ENCODE results near the gene RALY.
A peak's percentile ranks its signal among the peaks of the same experiment; 100 is the strongest.

Gene RALY

DNA sequence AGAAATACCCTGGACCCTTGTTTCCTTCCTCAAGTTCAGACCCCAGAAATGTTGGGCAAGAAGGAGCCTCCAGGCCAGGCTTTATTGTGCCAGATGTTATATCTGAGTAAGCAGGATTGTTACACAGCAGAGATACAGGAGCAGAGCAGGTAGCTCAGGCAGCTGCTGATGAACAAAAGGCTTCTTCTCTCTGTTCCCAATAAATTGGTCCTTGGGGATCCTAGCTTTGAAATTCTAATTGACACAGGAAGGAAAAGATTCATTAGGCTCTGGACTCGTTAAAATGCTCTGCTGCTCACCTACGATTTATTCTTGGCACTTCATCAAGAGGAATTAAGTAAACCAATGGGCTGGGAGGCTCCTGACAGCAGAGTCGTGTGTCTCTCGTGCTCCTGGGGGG lies 54.2 kb downstream of the RALY start:
- Mint-ChIP-seq H3K27me3 (ENCODE audit: low read depth) (no peaks in the 10 kb centered on the region), H3K4me1 (peaks cover 54% of the 10 kb centered on the region), H3K36me3 (ENCODE audit: low read depth) (peaks cover 8% of the 10 kb centered on the region), H3K27ac (peak overlapping the region in 1 of 3 experiments; percentile 35), H3K4me3 (no peak overlapping the region), H3K9me3 (no peaks in the 10 kb centered on the region)
- TF ChIP-seq, protein P1, sequence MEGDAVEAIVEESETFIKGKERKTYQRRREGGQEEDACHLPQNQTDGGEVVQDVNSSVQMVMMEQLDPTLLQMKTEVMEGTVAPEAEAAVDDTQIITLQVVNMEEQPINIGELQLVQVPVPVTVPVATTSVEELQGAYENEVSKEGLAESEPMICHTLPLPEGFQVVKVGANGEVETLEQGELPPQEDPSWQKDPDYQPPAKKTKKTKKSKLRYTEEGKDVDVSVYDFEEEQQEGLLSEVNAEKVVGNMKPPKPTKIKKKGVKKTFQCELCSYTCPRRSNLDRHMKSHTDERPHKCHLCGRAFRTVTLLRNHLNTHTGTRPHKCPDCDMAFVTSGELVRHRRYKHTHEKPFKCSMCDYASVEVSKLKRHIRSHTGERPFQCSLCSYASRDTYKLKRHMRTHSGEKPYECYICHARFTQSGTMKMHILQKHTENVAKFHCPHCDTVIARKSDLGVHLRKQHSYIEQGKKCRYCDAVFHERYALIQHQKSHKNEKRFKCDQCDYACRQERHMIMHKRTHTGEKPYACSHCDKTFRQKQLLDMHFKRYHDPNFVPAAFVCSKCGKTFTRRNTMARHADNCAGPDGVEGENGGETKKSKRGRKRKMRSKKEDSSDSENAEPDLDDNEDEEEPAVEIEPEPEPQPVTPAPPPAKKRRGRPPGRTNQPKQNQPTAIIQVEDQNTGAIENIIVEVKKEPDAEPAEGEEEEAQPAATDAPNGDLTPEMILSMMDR (IDR thresholded peaks at IDR 0.05; ENCODE audit: unreplicated experiment in 3 of 3) = no peak

DNA sequence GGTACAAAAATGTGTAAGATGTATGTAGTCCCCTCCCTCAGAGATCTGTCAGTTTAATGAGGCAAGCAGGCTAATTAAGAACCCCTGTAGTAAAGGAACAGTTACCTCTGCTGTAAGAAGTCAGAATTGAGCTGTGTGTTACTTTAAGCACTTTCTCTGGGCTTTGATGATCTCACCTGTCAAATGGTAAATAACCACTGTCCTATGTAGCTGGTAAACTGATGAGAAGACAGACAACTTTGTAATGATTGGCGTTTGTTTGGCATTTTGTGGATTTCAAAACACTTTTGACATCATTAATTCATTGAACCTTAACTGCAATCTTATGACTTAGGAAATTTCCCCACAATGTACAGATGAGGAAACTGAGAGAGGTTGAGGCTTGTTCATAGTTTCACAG lies 55.7 kb downstream of the RALY start:
- TF ChIP-seq, protein P1 (IDR thresholded peaks at IDR 0.05; ENCODE audit: unreplicated experiment in 3 of 3) = no peak
- Mint-ChIP-seq H3K27ac (no peak overlapping the region), H3K4me1 (peaks cover 49% of the 10 kb centered on the region), H3K27me3 (ENCODE audit: low read depth) (no peaks in the 10 kb centered on the region), H3K4me3 (no peak overlapping the region), H3K9me3 (no peaks in the 10 kb centered on the region), H3K36me3 (ENCODE audit: low read depth) (no peaks in the 10 kb centered on the region)

DNA sequence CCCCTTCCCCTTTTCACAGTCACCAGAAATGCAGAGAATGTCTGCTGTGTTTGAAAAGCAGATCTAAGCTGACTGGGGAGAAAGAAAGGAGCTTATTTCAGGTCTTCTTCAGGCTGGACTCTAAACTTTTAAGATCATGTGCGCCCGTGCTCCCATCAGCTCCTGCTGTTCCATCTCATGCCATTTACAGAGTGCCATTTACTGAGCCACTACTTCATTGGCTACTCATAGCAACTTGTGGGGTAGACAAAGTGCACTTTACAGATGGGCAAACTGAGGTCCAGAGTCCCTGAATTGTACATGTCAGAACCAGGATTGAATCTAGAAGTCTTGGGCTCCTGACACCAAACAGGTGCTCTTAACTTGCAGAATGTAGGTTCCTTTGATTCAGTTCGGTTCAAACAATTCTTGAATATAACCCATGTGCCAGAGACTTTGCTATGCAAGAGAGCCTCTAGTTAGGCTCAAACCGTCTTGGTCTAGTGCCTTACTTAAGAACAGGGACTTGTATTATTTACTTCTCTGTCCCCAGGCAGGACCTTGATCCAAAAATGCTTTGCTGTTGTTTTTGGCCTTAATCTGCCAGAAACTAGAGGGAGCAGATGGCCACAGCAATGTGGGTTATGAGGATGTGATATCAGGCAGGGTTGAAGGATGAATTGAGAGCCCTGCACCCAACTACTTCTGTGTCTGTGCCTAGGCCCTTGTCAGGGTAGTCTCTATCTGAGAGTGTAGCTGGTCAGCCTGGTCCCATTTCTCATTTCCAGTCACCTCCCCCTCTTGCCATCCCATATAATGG lies 56.4 kb downstream of the RALY start:
- TF ChIP-seq, protein P1 (IDR thresholded peaks at IDR 0.05; ENCODE audit: unreplicated experiment in 3 of 3) = no peak

DNA sequence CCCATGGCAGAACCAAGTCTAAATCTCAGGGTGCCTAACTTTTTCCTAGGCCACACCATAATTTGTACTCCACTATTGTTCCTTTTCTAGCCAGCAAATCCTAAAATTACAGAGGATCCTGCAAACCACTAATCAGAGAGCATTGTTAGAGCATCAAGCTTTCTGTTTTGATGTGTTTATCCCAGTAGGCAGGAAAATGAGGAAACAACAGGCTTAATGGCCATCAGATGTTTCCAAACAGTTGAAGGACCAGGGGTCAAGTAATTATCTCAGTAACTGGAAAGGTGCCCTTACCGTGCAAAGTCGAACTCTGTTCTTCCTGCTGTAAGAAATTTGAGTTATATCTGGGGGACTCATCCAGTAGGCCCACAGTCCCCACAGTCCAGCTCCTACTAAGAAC lies 58.7 kb downstream of the RALY start:
- TF ChIP-seq, protein P1 (IDR thresholded peaks at IDR 0.05; ENCODE audit: unreplicated experiment in 3 of 3) = no peak
- Mint-ChIP-seq H3K9me3 (no peaks in the 10 kb centered on the region), H3K27ac (no peak overlapping the region), H3K36me3 (ENCODE audit: low read depth) (no peaks in the 10 kb centered on the region), H3K27me3 (ENCODE audit: low read depth) (no peaks in the 10 kb centered on the region), H3K4me3 (no peak overlapping the region), H3K4me1 (peaks cover 32% of the 10 kb centered on the region)

More for the DNA sequence above, 56.4 kb downstream of the RALY start:
- peaks cover 46% of the 10 kb centered on the region for H3K4me1 Mint-ChIP-seq
- H3K9me3 Mint-ChIP-seq = no peaks in the 10 kb centered on the region
- H3K27me3 Mint-ChIP-seq (ENCODE audit: low read depth) = no peaks in the 10 kb centered on the region
- no peak overlapping the region for H3K27ac Mint-ChIP-seq
- H3K36me3 Mint-ChIP-seq (ENCODE audit: low read depth) = no peaks in the 10 kb centered on the region
- no peak overlapping the region for H3K4me3 Mint-ChIP-seq

DNA sequence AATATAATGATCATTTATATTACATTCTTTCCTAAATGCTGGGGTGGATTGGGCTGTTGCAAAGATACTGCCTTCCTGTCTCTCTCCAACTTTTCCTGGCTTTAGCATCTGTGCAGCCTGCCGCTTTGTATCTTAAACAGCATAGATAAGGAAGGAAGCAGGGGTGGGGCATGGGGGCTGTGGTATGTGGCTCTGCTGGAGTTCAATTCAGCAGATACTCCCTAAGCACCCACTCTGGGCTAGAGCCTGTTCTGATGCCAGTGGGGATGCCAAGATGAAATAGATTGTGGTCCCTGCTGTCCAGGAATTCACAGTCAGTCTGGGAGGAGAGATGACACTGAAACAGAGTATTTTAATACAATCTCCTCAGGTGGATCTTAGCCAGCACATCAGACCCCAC lies 61.6 kb downstream of the RALY start:
- Mint-ChIP-seq H3K4me3 (no peak overlapping the region), H3K4me1 (peaks cover 24% of the 10 kb centered on the region), H3K36me3 (ENCODE audit: low read depth) (no peaks in the 10 kb centered on the region), H3K9me3 (no peaks in the 10 kb centered on the region), H3K27ac (no peak overlapping the region), H3K27me3 (ENCODE audit: low read depth) (no peaks in the 10 kb centered on the region)
- TF ChIP-seq, protein P1 (IDR thresholded peaks at IDR 0.05; ENCODE audit: unreplicated experiment in 3 of 3) = no peak

DNA sequence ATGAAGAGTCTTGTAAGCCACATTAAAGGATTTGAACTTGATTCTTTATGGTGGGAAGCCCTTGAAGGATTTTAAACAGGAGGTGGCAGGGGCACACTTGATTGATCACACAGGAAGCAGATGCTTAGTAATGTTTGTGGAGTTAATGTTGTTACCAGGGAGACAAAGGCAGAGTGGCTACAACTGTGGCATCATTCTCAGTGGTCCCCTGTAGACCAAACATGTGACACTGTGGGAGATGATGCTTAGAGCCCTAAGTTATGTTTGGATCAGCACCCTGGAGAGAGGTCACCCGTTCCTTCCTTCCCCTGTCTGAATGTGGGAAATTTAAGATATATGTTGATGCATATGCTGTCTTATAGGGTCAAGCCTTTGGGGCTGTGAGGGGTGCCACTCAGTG lies 65.1 kb downstream of the RALY start:
- Mint-ChIP-seq H3K27ac (no peak overlapping the region), H3K4me3 (no peak overlapping the region), H3K4me1 (peaks cover 24% of the 10 kb centered on the region), H3K36me3 (ENCODE audit: low read depth) (no peaks in the 10 kb centered on the region), H3K9me3 (no peaks in the 10 kb centered on the region), H3K27me3 (ENCODE audit: low read depth) (no peaks in the 10 kb centered on the region)
- TF ChIP-seq, protein P1 (IDR thresholded peaks at IDR 0.05; ENCODE audit: unreplicated experiment in 3 of 3) = no peak
